WI38 (cell line): Measurements from ENCODE around the gene ANKS1B.
"Not testable (repeated sequence)": the region's sequence is repeated elsewhere in the genome, so short reads cannot be mapped to it uniquely, and the experiment has no call there.

ENCODE experiments used
- H3K4me3 ChIP-seq: 2 replicates; pipeline ENCODE4 v1.5.1; 2011; ENCODE audit warnings: low read depth, mild to moderate bottlenecking, control low read depth, low read length
- TF ChIP-seq, protein P1 (sequence below): IDR thresholded peaks from 2 replicates; pipeline ENCODE4 v1.5.1; 2012; ENCODE audit warnings: low read depth, mild to moderate bottlenecking, control low read depth, low read length

The ANKS1B gene

DNA sequence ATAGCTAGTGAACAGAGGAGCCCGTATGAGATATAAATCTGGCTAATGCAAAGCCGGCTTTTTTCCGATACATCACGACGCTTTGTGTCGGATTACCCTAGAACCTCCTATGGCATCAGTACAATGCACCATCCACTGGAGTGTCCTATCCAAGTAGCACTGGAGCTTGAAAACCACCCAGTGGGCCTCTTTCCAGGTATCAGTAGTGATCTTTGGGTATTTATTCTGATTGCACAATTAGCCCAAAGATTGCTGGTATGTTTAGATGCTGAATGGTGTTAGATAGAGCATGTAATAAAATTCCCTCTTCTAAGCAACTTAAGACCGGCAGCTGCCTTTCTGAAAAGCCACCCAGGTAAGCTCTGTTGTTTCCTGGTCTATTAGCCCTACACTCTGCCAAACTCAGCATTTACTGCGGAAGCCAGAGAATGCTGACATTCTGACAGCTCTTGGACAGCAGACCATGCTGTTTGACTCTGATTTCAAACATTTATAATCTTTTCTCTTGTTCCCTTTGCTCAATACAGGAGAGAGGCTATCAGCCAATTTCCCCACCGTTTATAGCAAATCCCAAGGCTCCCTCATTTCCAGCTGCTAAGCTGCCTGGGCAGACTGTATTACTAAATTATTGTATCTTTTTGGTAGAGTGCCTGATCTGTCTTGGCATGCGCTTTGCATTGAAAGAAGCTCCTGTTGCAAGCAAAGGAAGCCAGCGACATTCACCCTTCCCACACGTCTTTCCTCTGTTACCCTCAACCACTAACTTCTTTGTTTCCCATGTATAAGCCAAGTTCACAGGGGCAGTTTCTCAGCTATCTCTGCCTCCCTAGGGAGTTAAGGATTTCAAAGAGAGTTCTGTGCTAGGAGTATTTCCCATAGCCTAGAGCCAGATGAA lies 725.4 kb downstream of the ANKS1B start:
- TF ChIP-seq, protein P1, sequence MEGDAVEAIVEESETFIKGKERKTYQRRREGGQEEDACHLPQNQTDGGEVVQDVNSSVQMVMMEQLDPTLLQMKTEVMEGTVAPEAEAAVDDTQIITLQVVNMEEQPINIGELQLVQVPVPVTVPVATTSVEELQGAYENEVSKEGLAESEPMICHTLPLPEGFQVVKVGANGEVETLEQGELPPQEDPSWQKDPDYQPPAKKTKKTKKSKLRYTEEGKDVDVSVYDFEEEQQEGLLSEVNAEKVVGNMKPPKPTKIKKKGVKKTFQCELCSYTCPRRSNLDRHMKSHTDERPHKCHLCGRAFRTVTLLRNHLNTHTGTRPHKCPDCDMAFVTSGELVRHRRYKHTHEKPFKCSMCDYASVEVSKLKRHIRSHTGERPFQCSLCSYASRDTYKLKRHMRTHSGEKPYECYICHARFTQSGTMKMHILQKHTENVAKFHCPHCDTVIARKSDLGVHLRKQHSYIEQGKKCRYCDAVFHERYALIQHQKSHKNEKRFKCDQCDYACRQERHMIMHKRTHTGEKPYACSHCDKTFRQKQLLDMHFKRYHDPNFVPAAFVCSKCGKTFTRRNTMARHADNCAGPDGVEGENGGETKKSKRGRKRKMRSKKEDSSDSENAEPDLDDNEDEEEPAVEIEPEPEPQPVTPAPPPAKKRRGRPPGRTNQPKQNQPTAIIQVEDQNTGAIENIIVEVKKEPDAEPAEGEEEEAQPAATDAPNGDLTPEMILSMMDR = no peak
- no peak overlapping the region for H3K4me3 ChIP-seq

DNA sequence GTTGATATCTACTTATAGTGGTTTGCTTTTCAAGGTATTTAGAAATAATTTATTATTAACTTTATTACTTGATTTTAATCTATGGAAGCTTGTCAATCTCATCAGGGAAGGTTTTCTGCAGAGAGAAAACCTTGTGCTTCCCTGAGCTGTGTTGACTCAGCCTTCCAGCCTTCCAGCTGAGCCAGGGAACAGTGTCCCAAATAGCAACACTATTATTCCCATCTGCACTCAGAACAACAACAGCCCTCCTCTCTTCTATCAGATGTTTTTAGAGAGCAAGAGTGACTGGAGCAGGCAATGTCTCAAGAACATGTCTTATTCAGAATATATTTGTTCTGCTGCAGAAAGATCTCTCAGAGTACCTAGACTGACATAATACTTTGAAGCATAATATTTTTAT lies 727.1 kb downstream of the ANKS1B start:
- no peak overlapping the region for H3K4me3 ChIP-seq
- TF ChIP-seq, protein P1 = no peak

DNA sequence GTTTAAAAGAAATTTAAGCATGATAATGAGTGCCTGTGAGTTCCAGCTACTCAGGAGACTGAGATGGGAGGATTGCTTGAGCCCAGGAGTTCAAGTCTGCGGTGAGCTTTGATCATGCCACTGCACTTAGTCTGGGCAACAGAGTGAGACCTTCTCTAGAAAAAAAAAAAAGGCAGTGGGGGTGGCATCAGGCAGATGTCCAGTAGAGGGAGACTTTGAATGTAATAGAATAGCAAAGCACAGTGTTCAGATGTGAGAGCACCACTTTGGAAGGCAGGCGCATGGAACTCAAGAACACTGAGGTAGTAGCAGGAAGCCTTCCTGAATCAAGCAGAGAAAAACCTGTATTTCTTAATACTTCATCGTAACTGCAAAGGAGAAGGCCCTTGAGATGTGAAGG lies 731.7 kb downstream of the ANKS1B start:
- TF ChIP-seq, protein P1 = no peak
- H3K4me3 ChIP-seq = no peak overlapping the region

DNA sequence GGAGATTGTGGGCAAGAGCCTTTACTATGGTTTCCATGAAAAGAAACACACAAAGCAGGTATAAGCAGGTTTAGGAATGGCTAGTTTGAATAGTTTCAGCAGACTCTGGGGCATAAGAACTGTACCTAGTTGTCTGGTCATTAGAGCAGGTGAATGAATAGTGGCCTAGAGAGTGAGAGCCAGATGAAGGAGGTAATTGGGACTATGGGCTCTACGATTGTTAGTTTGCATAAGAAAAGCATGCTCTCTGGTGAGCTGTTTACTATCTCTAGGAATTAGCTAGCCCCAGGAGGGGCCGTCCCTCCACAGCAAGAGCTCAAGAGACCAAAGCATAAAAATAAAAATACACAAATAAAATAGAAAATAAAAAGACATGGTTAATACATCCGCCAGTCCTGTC lies 734.6 kb downstream of the ANKS1B start:
- TF ChIP-seq, protein P1 = no peak
- no peak overlapping the region for H3K4me3 ChIP-seq

DNA sequence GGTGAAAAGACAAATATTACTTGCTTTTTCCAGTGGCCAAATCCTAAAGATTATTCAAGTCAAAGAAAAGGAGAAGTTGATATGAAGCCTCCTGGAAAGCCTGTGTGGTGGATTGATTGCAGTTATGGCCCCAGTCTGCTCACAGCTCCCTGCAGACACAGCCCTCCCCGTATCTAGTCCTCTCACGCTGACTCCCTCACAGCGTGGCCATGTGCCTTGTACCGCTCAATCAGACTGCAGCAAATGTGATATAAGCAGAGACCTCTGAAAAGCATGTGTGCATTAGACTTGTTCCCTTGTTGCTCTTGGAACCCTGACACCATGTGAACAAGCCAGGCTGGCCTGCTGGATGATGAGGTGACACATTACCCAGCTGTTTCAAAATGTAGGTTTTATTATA lies 735.2 kb downstream of the ANKS1B start:
- no peak overlapping the region for H3K4me3 ChIP-seq
- TF ChIP-seq, protein P1 = no peak

DNA sequence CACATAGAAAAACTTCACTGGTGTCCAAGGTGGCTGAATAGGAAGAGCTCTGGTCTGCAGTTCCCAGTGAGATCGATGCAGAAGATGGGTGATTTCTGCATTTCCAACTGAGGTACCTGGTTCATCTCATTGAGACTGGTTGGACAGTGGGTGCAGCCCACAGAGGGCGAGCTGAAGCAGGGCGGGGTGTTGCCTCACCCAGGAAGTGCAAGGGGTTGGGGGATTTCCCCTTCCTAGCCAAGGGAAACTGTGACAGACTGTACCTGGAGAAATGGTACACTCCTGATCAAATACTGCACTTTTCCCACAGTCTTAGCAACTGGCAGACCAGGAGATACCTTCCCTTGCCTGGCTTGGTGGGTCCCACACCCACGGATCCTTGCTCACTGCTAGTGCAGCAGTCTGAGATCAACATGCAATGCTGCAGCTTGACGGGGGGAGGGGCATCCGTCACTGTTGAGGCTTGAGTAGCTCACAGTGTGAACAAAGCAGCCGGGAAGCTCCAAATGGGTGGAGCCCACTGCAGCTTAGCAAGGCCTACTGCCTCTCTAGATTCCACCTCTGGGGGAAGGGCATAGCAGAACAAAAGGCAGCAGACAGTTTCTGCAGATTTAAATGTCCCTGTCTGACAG lies 746.7 kb downstream of the ANKS1B start:
- not testable (repeated sequence) for H3K4me3 ChIP-seq

DNA sequence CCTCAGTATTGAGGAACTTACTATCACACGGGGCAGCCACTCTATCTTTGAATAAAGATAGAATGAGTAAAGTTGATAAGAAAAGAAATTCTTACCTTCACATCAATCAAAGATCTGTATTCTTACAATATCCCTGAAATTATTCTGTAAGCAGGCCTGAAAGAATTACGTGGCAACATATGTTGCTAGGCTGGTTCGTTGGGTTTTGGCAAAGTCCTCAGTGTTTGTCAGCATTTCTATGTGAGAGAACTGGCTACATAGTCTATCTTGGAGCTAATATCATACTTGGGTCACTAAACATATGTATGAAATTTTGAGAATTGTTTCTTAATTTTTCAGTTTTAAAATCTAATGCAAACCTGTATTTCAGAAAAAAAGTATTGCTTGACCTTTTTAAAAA lies 749.4 kb downstream of the ANKS1B start:
- TF ChIP-seq, protein P1 = no peak
- H3K4me3 ChIP-seq = no peak overlapping the region
